Measurements from ENCODE around the gene HGS.

HGS gene

DNA sequence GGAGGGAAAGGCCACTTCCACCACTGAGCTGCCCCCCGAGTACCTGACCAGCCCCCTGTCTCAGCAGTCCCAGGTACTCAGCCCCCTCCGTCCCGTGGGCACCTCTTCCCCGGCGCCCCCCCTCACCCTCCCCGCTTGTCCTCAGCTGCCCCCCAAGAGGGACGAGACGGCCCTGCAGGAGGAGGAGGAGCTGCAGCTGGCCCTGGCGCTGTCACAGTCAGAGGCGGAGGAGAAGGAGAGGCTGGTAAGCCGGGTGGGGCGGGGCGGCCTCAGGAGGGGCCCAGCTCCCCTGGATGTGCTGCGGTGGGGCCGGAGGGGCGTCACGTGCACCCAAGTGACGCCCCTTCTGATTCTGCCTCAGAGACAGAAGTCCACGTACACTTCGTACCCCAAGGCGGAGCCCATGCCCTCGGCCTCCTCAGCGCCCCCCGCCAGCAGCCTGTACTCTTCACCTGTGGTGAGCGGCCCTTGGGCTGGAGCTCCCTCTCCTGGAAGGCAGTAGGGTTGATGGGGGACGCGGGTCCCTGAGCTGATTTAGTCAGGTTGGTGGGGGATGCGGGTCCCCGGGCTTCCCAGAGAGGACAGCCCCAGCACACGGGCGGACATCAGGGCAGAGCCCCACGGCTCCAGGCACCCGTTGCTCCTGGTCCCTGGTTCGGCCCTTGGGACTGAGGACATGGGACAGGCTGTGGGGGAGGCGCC lies 9.8 kb downstream of the HGS start:
- TF ChIP-seq, protein P1, sequence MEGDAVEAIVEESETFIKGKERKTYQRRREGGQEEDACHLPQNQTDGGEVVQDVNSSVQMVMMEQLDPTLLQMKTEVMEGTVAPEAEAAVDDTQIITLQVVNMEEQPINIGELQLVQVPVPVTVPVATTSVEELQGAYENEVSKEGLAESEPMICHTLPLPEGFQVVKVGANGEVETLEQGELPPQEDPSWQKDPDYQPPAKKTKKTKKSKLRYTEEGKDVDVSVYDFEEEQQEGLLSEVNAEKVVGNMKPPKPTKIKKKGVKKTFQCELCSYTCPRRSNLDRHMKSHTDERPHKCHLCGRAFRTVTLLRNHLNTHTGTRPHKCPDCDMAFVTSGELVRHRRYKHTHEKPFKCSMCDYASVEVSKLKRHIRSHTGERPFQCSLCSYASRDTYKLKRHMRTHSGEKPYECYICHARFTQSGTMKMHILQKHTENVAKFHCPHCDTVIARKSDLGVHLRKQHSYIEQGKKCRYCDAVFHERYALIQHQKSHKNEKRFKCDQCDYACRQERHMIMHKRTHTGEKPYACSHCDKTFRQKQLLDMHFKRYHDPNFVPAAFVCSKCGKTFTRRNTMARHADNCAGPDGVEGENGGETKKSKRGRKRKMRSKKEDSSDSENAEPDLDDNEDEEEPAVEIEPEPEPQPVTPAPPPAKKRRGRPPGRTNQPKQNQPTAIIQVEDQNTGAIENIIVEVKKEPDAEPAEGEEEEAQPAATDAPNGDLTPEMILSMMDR (IDR thresholded peaks at IDR 0.05; ENCODE audit: low read depth, low read length, missing control alignments): no peak
- H3K4me3 ChIP-seq (ENCODE audit: low read depth, low read length): no peak overlapping the region
- no peak for DNase-seq (ENCODE audit: low read depth)

DNA sequence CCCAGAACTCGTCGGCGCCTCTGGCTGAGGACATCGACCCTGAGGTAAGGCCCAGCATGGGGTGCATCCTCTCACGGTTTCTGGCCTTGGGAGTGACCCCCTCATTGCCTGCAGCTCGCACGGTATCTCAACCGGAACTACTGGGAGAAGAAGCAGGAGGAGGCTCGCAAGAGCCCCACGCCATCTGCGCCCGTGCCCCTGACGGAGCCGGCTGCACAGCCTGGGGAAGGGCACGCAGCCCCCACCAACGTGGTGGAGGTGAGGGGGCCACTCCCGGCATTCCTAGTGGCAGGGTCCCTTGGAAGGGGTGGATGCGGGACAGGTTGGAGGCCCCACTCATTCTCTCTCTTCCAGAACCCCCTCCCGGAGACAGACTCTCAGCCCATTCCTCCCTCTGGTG lies 11.0 kb downstream of the HGS start:
- DNase-seq (ENCODE audit: low read depth): no peak
- TF ChIP-seq, protein P1 (IDR thresholded peaks at IDR 0.05; ENCODE audit: low read depth, low read length, missing control alignments): no peak

DNA sequence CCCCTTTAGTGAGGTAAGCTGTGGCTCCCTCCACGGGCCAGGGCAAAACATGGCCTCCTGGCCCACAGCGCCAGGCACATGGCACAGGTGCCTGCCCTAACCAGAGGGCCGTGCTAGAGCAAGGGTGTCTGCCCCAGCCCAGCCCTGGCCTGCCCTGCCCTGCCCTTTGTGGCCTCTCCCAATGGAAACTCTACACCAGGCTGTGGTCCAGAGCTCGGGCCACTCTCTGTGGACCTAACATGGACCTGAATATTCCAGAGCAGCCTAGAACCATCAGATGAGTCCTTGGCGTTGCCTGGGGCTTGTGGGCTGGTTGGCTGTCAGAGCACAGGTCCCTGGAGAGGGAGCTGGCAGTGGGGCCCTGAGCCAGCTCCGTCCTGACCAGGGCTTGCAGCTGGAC lies 11.4 kb downstream of the HGS start:
- no peak overlapping the region for H3K4me3 ChIP-seq (ENCODE audit: low read depth, low read length)
- TF ChIP-seq, protein P1 (IDR thresholded peaks at IDR 0.05; ENCODE audit: low read depth, low read length, missing control alignments): no peak
- DNase-seq (ENCODE audit: low read depth): no peak

More for the DNA sequence above, 11.0 kb downstream of the HGS start:
- no peak overlapping the region for H3K4me3 ChIP-seq (ENCODE audit: low read depth, low read length)

DNA sequence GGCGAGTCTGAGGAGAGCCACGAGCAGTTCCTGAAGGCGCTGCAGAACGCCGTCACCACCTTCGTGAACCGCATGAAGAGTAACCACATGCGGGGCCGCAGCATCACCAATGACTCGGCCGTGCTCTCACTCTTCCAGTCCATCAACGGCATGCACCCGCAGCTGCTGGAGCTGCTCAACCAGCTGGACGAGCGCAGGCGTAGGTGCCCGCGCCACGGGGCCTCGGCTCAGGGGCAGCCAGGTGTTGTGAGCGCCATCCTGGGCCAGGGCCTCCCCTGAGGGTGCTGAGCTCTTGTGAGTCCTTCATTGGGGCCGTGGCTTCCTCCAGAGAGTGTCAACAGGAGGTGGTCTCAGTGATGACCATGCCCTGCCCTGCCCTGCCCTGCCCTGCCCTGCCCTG lies 12.0 kb downstream of the HGS start:
- DNase-seq (ENCODE audit: low read depth): no peak
- H3K4me3 ChIP-seq (ENCODE audit: low read depth, low read length): no peak overlapping the region
- TF ChIP-seq, protein P1 (IDR thresholded peaks at IDR 0.05; ENCODE audit: low read depth, low read length, missing control alignments): no peak

DNA sequence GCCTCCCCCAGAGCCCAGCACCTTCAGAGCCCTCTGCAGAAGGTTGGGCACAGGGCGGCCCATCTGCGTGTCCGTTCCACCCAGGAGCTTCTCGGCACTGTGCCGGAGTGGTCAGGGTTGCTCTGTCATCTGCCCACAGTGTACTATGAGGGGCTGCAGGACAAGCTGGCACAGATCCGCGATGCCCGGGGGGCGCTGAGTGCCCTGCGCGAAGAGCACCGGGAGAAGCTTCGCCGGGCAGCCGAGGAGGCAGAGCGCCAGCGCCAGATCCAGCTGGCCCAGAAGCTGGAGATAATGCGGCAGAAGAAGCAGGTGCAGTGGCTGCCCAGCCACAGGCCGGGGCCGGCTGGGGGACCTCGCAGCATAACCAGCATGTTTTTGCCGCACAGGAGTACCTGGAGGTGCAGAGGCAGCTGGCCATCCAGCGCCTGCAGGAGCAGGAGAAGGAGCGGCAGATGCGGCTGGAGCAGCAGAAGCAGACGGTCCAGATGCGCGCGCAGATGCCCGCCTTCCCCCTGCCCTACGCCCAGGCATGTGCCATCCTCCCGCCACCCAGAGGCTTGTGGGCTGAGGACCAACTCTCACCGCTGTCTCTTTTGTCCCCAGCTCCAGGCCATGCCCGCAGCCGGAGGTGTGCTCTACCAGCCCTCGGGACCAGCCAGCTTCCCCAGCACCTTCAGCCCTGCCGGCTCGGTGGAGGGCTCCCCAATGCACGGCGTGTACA lies 12.6 kb downstream of the HGS start:
- TF ChIP-seq, protein P1 (IDR thresholded peaks at IDR 0.05; ENCODE audit: low read depth, low read length, missing control alignments): no peak
- no peak overlapping the region for H3K4me3 ChIP-seq (ENCODE audit: low read depth, low read length)
- DNase-seq (ENCODE audit: low read depth): no peak

DNA sequence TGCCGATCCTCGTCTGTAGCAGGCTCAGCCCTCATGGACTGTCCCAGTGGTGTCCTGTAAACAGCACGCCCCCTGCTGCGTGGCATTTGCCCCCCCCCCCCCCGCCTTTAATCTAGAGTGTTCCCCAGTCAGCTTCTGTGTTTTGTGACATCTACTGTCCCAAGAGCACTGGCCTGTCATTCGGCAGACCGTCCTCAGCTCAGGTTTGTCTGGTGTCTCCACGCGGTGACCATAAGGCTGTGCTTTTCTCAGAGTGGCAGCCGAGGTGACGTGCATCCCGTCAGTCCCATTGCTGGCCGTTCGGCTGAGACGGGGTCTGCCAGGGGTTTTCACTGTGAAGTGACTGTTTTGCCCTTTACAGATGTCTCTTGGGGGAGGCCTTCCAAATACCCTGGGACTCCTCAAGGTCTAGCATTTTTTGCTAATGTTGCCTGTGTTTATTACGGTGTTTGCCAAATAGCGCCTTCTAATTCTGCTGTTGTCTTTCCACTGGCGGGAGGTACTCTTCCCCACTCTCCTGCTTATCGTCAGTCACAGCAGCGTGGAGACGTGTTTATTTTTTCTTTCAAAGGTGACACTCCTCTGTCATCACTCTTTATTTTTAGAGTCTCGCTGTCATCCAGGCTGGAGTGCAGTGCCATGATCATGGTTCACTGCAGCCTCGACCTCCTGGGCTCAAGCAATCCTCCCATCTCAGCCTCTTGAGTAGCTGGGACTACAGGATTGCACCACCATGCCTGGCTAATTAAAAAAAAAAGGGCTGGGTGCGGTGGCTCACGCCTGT lies 13.6 kb downstream of the HGS start:
- H3K4me3 ChIP-seq (ENCODE audit: low read depth, low read length): no peak overlapping the region
- DNase-seq (ENCODE audit: low read depth): no peak
- TF ChIP-seq, protein P1 (IDR thresholded peaks at IDR 0.05; ENCODE audit: low read depth, low read length, missing control alignments): no peak

Measured in GM12864 (cell line).